ENCODE measurements around the gene TIGD3.

TIGD3 gene

DNA sequence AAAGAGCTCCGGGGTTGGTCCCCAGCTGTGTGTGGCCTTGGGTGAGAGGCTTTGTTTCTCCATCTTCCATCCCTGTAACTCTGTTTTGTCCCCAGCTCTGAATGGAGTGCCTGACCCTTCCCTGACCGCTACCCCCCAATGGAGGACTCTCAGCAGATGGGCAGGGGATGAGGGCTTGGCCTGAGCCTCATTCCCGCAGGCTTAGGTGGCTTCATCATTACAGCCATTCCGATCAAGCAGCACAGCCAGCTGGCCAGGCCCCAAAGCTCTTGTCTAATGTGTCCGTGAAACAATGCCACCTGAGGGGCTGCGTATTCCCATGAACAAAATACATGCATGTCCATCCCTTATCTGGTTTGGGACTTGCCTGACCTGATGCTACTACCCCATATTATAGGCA, 43.8 kb upstream of the TIGD3 start:
- no peak for DNase-seq (ENCODE audit: low read depth)
- no peak overlapping the region for H3K4me3 ChIP-seq (ENCODE audit: control insufficient read depth, low read depth, low read length)
- TF ChIP-seq CTCF (IDR thresholded peaks at IDR 0.05; ENCODE audit: control insufficient read depth, insufficient read depth, low read depth, low read length, missing control alignments): no peak

- no peak for TF ChIP-seq CTCF (IDR thresholded peaks at IDR 0.05; ENCODE audit: control insufficient read depth, insufficient read depth, low read depth, low read length, missing control alignments)
- H3K4me3 ChIP-seq (ENCODE audit: control insufficient read depth, low read depth, low read length): no peak overlapping the region
- DNase-seq (ENCODE audit: low read depth): no peak
Measured at GRCh38 chr11:65311170-65311678, 43.3 kb upstream of the TIGD3 start.

DNA sequence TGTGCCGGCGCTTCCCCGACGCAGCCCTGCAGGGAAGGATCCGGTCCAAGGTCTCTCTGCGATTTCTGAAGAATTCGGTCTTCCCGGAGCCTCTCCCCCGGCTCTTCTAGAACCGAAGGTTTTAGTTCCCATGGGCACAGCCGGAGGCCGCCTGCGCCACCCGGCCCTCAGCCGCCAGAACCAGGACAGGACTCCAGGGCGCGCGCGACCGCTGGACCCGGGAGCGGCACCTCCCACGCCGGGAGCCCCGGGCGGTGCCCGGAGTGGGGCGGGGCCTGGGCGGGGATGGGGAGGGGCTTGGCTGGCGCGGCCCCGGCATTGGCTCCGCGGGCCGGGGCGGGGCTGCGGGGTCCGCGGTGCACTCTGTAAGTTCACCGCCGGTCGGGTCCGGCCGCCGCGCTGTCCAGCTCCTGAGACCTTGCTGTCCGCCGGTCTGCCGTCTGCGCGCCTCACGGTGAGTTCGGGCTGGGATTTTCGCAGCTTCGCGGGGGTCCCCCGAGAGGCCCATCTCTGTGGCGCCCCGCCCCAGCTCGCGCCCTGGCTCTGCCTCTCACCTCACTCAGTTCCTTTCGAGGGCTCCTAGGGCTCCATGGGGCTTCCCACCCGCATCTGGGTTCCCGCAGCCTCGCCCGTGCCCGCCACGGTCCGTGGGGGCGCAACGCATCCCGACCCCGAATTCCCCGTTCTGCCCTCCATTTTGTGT, 39.9 kb upstream of the TIGD3 start, which contains the start of gene CDC42EP2:
Gene CDC42EP2, plus strand, starts transcription at position 366 of the 703 bp plus-strand sequence. CDS start 6,033 bp downstream, outside the sequence.
- peak within 1 kb of the TSS; percentile 59 for H3K4me3 ChIP-seq (ENCODE audit: control insufficient read depth, low read depth, low read length)
- no peak for TF ChIP-seq CTCF (IDR thresholded peaks at IDR 0.05; ENCODE audit: control insufficient read depth, insufficient read depth, low read depth, low read length, missing control alignments)
- DNase-seq (ENCODE audit: low read depth): no peak

GRCh38 chr11:65315204-65315865, 39.2 kb upstream of the TIGD3 start:
- peak overlapping the region; percentile 59 for H3K4me3 ChIP-seq (ENCODE audit: control insufficient read depth, low read depth, low read length)
- no peak for DNase-seq (ENCODE audit: low read depth)
- peak; percentile 86 for TF ChIP-seq CTCF (IDR thresholded peaks at IDR 0.05; ENCODE audit: control insufficient read depth, insufficient read depth, low read depth, low read length, missing control alignments)

DNA sequence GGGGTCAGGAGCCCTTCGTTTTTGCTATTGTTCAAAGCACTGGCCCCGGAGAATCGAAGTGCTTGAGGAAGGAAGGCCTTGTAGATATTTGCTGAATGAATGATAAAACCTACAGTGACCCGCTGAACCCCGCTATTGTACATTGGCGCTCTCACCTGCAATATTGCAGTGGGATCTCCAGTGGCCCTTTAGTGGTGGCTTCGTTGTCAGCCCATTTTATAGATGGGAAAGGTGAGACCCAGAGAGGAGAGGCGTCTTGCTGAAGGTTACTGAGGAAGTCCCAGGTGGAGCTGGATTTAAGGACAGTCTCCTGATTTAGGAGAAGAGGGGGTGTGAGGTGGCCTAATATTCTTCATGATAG, 38.7 kb upstream of the TIGD3 start:
- peak overlapping the region; percentile 59 for H3K4me3 ChIP-seq (ENCODE audit: control insufficient read depth, low read depth, low read length)
- no peak for DNase-seq (ENCODE audit: low read depth)
- no peak for TF ChIP-seq CTCF (IDR thresholded peaks at IDR 0.05; ENCODE audit: control insufficient read depth, insufficient read depth, low read depth, low read length, missing control alignments)

DNA sequence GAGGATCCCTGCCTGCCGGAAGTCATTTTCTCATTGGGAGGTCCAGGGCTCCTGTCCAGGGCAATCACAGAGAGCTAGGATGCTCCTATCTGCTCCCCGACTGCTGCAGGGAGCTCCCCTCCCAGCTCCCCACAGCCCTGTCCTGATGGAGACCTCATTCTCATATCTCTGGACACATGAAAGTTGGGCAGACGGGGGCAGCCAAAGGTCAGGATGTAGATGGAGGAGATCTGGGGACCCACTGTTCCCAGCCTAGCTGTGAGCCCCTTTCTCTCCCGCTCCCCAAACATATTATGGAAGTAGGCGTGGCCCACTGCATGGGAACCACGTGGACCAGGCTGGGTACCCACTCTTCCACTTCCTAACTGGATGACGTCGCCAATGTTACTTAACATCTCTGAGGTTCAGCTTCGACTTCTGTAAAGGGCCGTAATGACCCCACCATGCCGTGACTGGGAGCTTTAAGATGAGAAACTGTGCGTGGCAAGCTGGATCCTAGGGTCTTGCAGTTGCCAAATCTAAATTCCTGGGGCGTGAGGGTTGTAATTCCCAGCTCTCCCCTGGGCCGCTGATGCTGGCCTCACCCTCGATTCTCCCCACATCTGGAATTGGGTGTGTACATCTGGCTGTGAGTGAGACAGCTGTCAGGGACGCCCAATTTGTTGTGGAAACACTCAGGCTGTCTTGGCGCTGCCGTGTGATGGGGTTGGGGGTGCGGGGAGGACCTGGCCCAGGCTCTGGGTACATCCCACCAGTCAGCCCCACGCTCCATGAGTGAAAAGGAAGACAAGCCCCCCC, 38.1 kb upstream of the TIGD3 start:
- peak overlapping the region; percentile 59 for H3K4me3 ChIP-seq (ENCODE audit: control insufficient read depth, low read depth, low read length)
- no peak for TF ChIP-seq CTCF (IDR thresholded peaks at IDR 0.05; ENCODE audit: control insufficient read depth, insufficient read depth, low read depth, low read length, missing control alignments)
- peak; percentile 99 for DNase-seq (ENCODE audit: low read depth)

All from AG09309 (cell line).